GM18508 (cell line): Measurements from ENCODE around the gene LSS.
"Not testable (repeated sequence)": the region's sequence is repeated elsewhere in the genome, so short reads cannot be mapped to it uniquely, and the experiment has no call there.

Experiments used
- ATAC-seq: cut with Tn5 transposase; IDR thresholded peaks from one replicate; pipeline ENCODE4 v1.9.1; 2021; ENCODE audit warnings: moderate number of reproducible peaks; ENCODE audit not compliant: insufficient read depth, unreplicated experiment

LSS gene

GRCh38 chr21:46145840-46146691, 82.5 kb downstream of the LSS start:
- ATAC-seq: no peak

GRCh38 chr21:46145159-46145839, 83.3 kb downstream of the LSS start:
- no peak for ATAC-seq

GRCh38 chr21:46144464-46145070, 84.0 kb downstream of the LSS start:
- ATAC-seq: no peak

GRCh38 chr21:46142582-46143473, 85.7 kb downstream of the LSS start:
- no peak for ATAC-seq

GRCh38 chr21:46141767-46142581, 86.6 kb downstream of the LSS start:
- no peak for ATAC-seq

- not testable (repeated sequence) for ATAC-seq
Measured at GRCh38 chr21:46140352-46141003, 88.1 kb downstream of the LSS start.

- no peak for ATAC-seq
Measured at GRCh38 chr21:46139686-46140085, 88.9 kb downstream of the LSS start.

GRCh38 chr21:46138383-46138970, 90.1 kb downstream of the LSS start:
- ATAC-seq: no peak
